Tibial artery (tissue), 4 donors: ENCODE results near the gene RBM19.
"Not testable (repeated sequence)": the region's sequence is repeated elsewhere in the genome, so short reads cannot be mapped to it uniquely, and the experiment has no call there.

Source experiments
- DNase-seq, 2 donors: peaks; one replicate each; pipeline ENCODE4 v3.0.0-alpha.2; 2019
- H3K27ac ChIP-seq, 2 donors: fragments of 200-600 bp; sonication (generic) in 1 of 2; 1 replicate in 1 of 2; 2 replicates in 1 of 2; pipeline ENCODE4 v1.5.1; 2018 to 2019; ENCODE audit warnings: mild to moderate bottlenecking in 1 of 2
- H3K27me3 ChIP-seq, 2 donors: fragments of 200-600 bp; sonication (generic) in 1 of 2; one replicate each; pipeline versions ENCODE4 v1.5.1 to v1.6.0; 2016 to 2019
- H3K36me3 ChIP-seq, 3 donors: fragments of 200-600 bp; sonication (generic) in 2 of 3; one replicate each; pipeline ENCODE4 v1.5.1; 2016 to 2019; ENCODE audit warnings: mild to moderate bottlenecking in 2 of 3
- H3K4me1 ChIP-seq, 4 donors: fragments of 200-600 bp; sonication (generic) in 2 of 4; 1 replicate in 3 of 4; 2 replicates in 1 of 4; pipeline ENCODE4 v1.5.1; 2016 to 2019
- H3K4me3 ChIP-seq, 2 donors: fragments of 200-600 bp; sonication (generic) in 1 of 2; 1 replicate in 1 of 2; 2 replicates in 1 of 2; pipeline ENCODE4 v1.5.1; 2018 to 2019; ENCODE audit warnings: mild to moderate bottlenecking in 2 of 2
- H3K9me3 ChIP-seq, 3 donors: fragments of 200-600 bp; sonication (generic) in 1 of 3; one replicate each; pipeline ENCODE4 v1.5.1; 2016 to 2019
- CTCF ChIP-seq, 2 experiments: fragments of 200-600 bp in 1 of 2; fragments of 450-650 bp in 1 of 2; IDR thresholded peaks; one replicate each; pipeline ENCODE4 v1.5.1; 2017 to 2019; ENCODE audit warnings: antibody characterized with exemption in 2 of 2, mild to moderate bottlenecking in 1 of 2, moderate library complexity in 1 of 2
- intact Hi-C: fragments of 100-400 bp; cut with DNase I; formaldehyde crosslinking; loops from one replicate; pipeline ENCODE4 v1.15.0; 2023; ENCODE audit warnings: low total_unique reads

RBM19 gene

GRCh38 chr12:113903381-113903863 is 62.7 kb downstream of the RBM19 start:
- no peak for TF ChIP-seq CTCF (IDR thresholded peaks at IDR 0.05)
- H3K9me3 ChIP-seq, result no peaks in the 10 kb centered on the region
- H3K27me3 ChIP-seq, result no peaks in the 10 kb centered on the region
- no peak for DNase-seq
- H3K27ac ChIP-seq, result no peak overlapping the region
- no peak overlapping the region for H3K4me3 ChIP-seq
- H3K4me1 ChIP-seq, result no peaks in the 10 kb centered on the region
- H3K36me3 ChIP-seq, result peaks cover 21 to 48% (median 43%) of the 10 kb centered on the region in 3 donors
- intact Hi-C loops, result no loop called here

DNA sequence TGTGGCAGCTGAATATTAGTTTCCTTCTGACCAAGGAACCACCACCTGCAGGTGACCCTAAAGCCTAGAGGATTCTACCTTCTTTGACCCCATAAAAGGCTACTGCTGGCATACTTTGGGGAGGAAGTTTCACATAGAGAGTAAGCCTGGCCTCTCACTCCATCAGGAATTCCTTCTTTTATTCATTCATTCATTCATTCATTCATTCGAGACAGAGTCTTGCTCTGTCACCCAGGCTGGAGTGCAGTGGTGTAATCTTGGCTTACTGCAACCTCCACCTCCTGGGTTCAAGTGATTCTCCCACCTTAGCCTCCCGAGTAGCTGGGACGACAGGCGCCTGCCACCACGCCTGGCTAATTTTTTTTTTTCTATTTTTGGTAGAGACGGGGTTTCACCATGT is 64.8 kb downstream of the RBM19 start:
- DNase-seq, H3K4me1 ChIP-seq, H3K27me3 ChIP-seq, H3K4me3 ChIP-seq, H3K9me3 ChIP-seq, intact Hi-C loops, H3K27ac ChIP-seq: not testable (repeated sequence)
- peaks cover 17 to 32% (median 27%) of the 10 kb centered on the region in 3 donors for H3K36me3 ChIP-seq

- H3K27ac ChIP-seq, result no peak overlapping the region
- peaks cover 17 to 27% (median 22%) of the 10 kb centered on the region in 3 donors for H3K36me3 ChIP-seq
- no peaks in the 10 kb centered on the region for H3K27me3 ChIP-seq
- intact Hi-C loops, result no loop called here
- no peaks in the 10 kb centered on the region for H3K4me1 ChIP-seq
- no peaks in the 10 kb centered on the region for H3K9me3 ChIP-seq
- no peak for TF ChIP-seq CTCF (IDR thresholded peaks at IDR 0.05)
- H3K4me3 ChIP-seq, result no peak overlapping the region
- no peak for DNase-seq
These were observed 65.4 kb downstream of the RBM19 start for GRCh38 chr12:113900716-113901115.

GRCh38 chr12:113899561-113900471 is 66.3 kb downstream of the RBM19 start:
- Histone ChIP-seq H3K4me3 (no peak overlapping the region), H3K27ac (no peak overlapping the region), H3K27me3 (no peaks in the 10 kb centered on the region), H3K9me3 (no peaks in the 10 kb centered on the region), H3K4me1 (no peaks in the 10 kb centered on the region), H3K36me3 (peaks cover 17 to 23% (median 21%) of the 10 kb centered on the region in 3 donors)
- no peak for DNase-seq
- TF ChIP-seq CTCF (IDR thresholded peaks at IDR 0.05), result no peak
- intact Hi-C loops, result no loop called here

DNA sequence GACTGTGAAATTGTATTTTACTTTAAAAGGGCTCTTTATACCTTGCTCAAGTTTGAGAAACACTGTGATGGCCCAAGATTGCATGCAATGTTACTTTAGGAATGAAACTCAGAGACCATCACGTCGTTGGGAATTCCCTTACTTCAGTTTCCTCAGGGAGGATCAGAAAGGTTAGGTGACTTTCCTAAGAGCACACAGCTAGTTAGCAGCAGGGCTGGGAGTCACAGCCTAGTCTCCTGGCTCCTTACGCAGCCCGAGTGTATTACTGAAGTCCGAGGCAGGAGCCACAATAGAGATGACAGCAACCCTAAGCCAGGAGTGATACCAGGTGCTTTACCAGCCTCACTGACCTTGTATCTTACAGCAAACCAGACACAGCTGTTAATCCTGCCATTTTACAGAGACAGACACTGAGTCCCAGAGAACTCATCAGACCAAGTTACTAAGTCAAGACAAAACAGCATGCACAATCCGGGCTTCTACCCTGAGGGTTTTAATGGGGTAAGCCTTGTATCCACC is 67.0 kb downstream of the RBM19 start:
- intact Hi-C loops, result no loop called here

More for the DNA sequence above, 67.0 kb downstream of the RBM19 start:
- H3K27me3 ChIP-seq, result no peaks in the 10 kb centered on the region
- no peak overlapping the region for H3K27ac ChIP-seq
- no peak for TF ChIP-seq CTCF (IDR thresholded peaks at IDR 0.05)
- H3K9me3 ChIP-seq, result no peaks in the 10 kb centered on the region
- no peak overlapping the region for H3K4me3 ChIP-seq
- H3K36me3 ChIP-seq, result peaks cover 16 to 18% (median 17%) of the 10 kb centered on the region in 3 donors
- H3K4me1 ChIP-seq, result no peaks in the 10 kb centered on the region
- no peak for DNase-seq
